ENCODE data around the gene PGP.

Gene PGP

DNA sequence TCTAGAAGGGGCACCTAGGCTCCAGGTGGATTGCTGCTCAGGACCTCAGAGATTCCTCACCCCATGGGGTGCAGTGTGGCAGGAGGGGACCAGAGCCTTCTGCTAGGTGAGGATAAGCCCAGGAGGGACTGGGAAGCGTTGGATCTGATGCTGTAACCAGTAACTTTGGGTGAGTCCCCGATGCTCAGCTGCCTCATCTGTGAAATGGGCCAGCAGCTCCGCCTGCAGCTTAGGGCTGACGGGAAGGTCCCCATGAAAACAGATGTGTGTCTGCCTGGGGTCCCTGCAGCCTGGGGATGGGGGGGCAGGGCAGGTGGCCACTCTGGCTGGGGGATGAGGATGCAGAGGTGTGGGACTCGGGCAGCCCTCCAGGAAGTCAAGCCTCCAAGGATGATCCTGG, 15.5 kb downstream of the PGP start:
- DNase-seq (ENCODE audit: low read depth in 2 of 2), result no peak

DNA sequence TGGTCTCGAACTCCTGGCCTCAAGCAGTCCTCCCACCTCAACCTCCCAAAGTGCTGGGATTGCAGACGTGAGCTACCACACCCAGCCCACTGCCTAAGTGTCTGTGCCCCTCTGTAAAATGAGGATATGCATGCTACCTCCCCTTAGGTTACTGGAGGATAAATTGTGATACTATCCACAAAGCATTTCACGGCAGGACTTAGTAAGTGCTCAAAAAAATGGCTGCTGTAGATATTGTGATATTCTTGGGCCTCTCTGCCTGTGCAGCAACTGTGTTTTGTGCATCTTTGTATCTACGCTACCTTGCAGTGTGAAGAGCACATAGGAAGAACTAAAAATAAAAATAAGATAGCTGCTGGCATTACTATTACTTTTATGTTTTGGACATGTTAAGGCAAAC, 16.4 kb downstream of the PGP start:
- no peak for DNase-seq (ENCODE audit: low read depth in 2 of 2)

DNA sequence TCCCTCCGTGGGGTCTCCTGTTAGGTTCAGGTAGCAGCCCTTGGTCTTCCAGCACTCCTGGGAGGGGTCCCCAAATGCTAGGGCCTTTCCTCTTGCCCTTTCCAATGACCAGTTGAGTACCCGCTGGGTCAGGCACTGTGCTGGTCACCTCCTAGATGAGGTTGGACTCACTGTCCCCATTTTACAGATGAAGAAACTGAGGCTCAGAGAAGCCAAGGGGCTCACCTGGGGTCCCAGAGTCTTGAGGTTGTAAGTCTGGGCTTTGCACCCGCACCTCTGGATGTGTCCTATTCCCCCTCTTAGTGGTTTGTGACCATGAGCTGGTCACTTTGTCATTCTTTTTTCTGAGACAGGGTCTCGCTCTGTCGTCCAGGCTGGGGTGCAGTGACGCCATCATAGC, 16.9 kb downstream of the PGP start:
- no peak for DNase-seq (ENCODE audit: low read depth in 2 of 2)

DNA sequence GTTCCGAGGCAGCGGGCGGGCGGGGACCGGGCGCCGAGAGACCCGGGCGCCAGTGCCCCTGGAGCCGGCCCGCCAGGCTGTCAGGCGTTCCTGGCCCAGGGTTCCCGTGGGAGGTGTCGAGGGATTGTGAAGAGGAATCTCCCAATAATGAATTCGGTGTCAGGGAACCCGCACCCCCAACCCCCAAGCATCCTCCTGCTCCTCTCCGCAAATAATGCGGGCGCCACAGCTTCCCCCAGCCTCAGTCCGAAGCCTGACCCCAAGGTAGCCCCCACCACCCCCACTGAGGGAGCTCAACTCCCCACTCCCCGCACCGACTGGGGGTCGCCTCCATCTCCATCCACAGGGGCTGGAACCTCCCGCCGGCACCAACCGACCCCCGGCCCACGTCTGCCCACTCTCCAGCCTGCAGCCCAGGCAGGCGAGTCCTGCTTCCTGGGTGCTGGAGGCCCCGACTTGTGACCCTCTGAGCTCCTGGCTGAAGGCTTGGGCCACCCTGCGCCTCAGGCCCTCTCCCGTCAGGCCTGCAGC, 17.6 kb downstream of the PGP start:
- DNase-seq (ENCODE audit: low read depth in 2 of 2), result no peak

GRCh38 chr16:2196162-2196980, 18.3 kb downstream of the PGP start, which contains the start of gene CASKIN1:
TSS of gene CASKIN1 (minus strand) at chr16:2196605. CDS start at chr16:2196432, 173 bp downstream.
- no peak for DNase-seq (ENCODE audit: low read depth in 2 of 2)

- no peak for DNase-seq (ENCODE audit: low read depth in 2 of 2)
Measured at GRCh38 chr16:2195322-2196161, 19.1 kb downstream of the PGP start.

DNA sequence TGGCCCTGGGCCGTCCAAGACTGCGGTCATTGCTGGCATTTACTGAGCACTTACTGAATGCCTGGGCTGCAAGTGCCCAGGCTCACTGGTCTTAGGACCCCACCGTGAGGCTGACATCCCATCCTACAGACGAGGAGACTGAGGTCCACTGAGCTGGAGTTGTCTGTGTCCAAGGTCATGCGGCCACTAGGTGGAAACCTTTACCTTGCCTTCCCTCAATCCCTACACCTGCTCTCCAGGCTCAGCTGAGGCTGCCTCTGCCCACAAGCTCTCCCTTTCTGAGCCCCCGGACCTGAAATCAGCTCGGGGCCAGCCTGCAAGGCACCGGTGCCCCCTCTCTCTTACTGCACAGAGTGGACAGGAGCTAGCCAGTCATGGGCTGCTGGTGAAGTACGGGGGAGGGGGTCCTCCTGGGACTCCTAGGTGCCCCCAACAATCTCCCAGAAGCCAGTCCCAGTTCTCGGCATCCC, 19.8 kb downstream of the PGP start:
- no peak for DNase-seq (ENCODE audit: low read depth in 2 of 2)

DNA sequence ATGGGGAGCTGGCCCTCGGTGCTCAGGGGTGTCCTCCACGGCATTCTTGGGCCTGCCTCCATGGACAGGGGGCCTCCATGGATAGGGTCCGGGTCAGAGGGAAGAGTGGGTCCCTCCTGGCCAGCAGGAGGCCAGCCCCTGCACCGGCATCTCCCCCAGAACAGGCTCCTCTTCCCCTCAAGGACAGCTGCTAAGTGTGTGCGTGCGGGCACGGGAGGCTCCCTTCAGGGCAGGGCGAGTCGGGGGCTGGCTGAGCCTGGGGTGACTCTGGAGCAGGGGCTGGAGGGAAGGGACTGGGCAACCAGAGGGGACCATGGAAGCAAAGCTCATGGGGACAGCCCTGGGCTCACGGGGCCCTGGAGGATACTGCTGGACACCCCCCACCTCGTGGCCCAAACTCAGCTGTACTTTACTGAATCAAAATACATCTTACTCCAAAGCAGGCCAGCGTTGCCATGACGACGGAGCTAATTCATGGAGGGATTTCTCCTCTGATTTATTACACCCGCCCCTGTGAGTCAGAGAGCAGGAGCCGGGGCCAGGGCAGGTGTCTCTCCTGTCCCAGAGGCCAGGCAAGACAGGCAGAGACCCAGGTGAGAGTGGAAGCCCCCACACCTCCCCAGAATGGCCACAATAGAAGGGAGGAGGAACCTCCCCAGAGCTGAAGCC, 20.3 kb downstream of the PGP start:
- no peak for DNase-seq (ENCODE audit: low read depth in 2 of 2)

DNA sequence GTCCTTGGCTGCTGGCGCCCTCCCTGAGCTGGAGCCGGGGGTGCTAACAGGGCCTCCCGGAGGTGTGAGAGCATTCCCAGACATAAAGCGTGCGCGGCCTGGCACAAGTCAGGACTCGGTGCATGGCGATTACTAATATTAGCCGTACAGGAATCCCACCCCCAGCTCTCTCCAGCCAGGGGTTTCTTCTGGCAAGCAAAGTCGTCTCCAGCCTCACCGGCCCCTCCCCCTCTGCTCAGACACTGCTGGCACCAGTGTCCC, 23.3 kb downstream of the PGP start:
- DNase-seq (ENCODE audit: low read depth in 2 of 2), result no peak

- DNase-seq (ENCODE audit: low read depth in 2 of 2), result no peak
Measured at GRCh38 chr16:2190659-2191445, 23.8 kb downstream of the PGP start.

GRCh38 chr16:2190002-2190658, 24.5 kb downstream of the PGP start:
- DNase-seq (ENCODE audit: low read depth in 2 of 2), result no peak

DNA sequence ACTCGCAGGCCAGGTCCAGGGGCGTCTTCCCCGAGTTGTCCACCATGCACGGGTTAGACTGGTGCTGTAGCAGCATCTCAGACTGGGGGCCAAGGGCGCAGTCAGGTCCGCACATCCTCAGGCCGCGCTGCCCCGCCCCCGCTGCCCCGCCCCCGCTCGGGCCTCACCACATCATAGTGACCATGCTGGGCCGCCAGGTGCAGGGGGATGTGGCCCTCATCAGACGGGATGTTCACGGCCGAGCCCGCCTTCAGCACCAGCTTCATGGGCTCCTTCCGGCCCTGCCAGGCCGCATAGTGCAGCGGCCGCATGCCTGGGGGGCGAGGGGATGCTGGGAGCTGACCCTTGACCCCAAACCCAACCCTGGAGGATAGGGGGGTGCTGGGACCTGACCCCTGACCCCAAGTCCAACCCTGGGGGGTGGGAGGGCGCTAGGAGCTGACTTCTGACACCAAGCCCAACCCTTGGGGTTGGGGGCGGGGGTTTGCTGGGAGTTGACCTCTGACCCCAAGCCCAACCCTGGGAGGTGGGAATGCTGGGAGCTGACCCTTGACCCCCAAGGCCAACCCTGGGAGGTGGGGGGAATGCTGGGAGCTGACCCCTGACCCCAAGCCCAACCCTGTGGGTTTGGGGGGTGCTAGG, 25.3 kb downstream of the PGP start:
- DNase-seq (ENCODE audit: low read depth in 2 of 2), result no peak

GRCh38 chr16:2188395-2188794, 26.2 kb downstream of the PGP start:
- no peak for DNase-seq (ENCODE audit: low read depth in 2 of 2)

- DNase-seq (ENCODE audit: low read depth in 2 of 2), result no peak
Measured at GRCh38 chr16:2187212-2187611, 27.4 kb downstream of the PGP start.

DNA sequence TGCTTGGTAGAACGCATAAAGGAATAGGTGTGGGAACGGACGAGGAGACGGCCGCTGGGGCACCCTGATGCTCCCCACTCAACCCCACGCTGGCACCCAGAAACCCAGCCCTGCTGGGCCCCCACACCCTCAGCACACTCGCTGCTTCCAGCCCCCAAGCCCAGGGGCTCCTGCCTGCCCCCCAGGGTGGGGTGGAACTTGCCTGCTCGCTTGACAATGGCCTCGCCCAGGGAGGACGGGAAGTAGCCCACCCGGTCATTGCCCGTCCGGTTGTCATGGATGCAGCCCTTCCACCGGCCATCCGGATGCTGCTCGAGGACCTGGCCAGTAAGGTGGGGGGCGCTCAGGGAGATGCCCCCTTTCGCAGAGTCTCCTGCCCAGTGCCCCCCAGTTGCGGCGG, 28.1 kb downstream of the PGP start:
- no peak for DNase-seq (ENCODE audit: low read depth in 2 of 2)

DNA sequence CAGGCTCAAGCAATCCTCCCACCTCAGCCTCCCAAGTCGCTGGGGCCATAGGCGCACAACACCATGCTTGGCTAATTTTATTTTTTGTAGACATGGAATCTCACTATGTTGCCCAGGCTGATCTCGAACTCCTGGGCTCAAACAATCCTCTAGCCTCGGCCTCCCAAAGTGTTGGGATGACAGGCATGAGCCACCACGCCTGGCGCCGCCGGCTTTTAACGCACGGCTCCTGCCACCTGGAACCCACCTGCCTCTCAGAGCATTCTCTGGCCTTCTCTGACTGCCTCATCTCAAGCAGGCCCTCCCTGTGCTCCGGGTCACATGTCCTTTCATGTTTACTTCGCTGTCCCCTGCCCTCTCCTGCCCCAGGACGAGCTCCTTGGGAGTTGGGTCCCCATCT, 28.6 kb downstream of the PGP start:
- DNase-seq (ENCODE audit: low read depth in 2 of 2), result no peak

GRCh38 chr16:2184962-2185361, 29.7 kb downstream of the PGP start:
- DNase-seq (ENCODE audit: low read depth in 2 of 2), result no peak

DNA sequence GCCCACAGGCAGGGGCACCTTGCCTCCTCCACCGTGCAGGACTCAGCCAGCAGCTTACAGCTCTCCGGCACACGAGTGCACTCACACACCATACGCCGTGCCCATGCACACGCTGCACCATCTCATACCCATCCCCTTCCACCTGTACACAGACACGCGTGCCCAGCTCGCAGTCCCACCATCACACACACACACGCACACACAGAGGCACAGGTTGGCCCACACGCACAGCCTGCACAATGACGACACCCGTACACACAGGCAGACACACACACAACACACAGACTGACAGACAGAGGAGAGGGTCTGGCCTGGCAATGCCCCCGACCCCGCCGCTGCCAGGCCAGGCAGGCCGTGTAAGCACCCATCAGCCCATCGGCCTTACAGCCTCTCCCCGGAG, 30.3 kb downstream of the PGP start:
- no peak for DNase-seq (ENCODE audit: low read depth in 2 of 2)

- DNase-seq (ENCODE audit: low read depth in 2 of 2), result no peak
Measured at GRCh38 chr16:2183671-2184070, 31.0 kb downstream of the PGP start.

DNA sequence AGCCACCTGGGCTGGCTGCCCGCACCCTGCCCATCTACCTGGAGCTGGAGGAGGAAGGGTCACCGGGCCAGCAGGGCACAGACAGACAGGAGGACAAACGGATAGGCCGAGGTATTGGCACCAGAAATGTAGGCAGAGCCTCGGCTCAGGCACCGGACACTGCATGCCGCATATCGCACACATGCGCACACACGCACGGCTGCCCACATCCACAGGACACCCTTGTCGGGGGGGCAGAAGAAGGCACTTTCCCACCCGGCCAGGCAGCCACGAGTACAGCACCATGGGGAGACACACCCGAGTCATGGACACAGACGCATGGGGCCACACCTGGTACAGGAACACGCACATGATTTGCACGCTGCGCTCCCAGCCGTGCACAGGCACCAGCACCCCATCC, 32.7 kb downstream of the PGP start:
- DNase-seq (ENCODE audit: low read depth in 2 of 2), result no peak
